Tibial nerve (tissue), 3 donors: ENCODE measurements around the gene SMAD9.

Source experiments
- CTCF ChIP-seq, 5 experiments: fragments of 200-600 bp in 3 of 5; fragments of 450-650 bp in 2 of 5; sonication (generic) in 3 of 5; IDR thresholded peaks; one replicate each; pipeline ENCODE4 v1.5.1; 2016 to 2019; ENCODE audit warnings: antibody characterized with exemption in 5 of 5, mild to moderate bottlenecking in 3 of 5, moderate library complexity in 2 of 5
- POLR2A ChIP-seq, 2 donors: fragments of 450-650 bp; IDR thresholded peaks; one replicate each; pipeline ENCODE4 v1.6.1; 2017; ENCODE audit warnings: antibody characterized with exemption in 2 of 2, mild to moderate bottlenecking in 2 of 2, moderate library complexity in 2 of 2

GRCh38 chr13:36915106-36915505, 4.9 kb downstream of the SMAD9 start:
- TF ChIP-seq POLR2A (IDR thresholded peaks at IDR 0.05), result no peak
- no peak for TF ChIP-seq CTCF (IDR thresholded peaks at IDR 0.05)
